HG03060 (cell line): ENCODE measurements around the gene CNTNAP5.
"Not testable (repeated sequence)": the region's sequence is repeated elsewhere in the genome, so short reads cannot be mapped to it uniquely, and the experiment has no call there.

Experiments
- ATAC-seq: cut with Tn5 transposase; IDR thresholded peaks from one replicate; pipeline ENCODE4 v1.9.1; 2021; ENCODE audit warnings: low read depth, moderate number of reproducible peaks; ENCODE audit not compliant: unreplicated experiment

Gene CNTNAP5

GRCh38 chr2:124395961-124396360, 370.9 kb downstream of the CNTNAP5 start:
- ATAC-seq = no peak

DNA sequence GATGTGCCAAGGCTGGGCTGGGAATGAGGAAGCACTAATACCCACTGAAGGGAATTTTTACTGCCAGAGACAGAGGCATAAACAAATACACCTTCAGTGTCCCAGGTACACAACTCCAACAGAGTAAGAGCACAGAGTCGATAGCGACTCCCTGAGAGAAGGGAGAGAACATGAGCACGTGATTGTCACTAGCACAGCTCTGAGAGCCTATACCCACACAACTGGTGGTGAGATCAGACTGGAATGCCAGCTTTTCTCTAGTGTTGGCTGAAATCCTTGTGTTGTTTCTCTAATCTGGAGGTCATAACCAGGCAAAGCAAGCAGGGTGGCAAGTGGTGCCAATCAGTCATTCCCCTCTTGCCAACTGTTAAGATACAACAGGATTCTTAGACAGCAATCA, 377.2 kb downstream of the CNTNAP5 start:
- no peak for ATAC-seq

DNA sequence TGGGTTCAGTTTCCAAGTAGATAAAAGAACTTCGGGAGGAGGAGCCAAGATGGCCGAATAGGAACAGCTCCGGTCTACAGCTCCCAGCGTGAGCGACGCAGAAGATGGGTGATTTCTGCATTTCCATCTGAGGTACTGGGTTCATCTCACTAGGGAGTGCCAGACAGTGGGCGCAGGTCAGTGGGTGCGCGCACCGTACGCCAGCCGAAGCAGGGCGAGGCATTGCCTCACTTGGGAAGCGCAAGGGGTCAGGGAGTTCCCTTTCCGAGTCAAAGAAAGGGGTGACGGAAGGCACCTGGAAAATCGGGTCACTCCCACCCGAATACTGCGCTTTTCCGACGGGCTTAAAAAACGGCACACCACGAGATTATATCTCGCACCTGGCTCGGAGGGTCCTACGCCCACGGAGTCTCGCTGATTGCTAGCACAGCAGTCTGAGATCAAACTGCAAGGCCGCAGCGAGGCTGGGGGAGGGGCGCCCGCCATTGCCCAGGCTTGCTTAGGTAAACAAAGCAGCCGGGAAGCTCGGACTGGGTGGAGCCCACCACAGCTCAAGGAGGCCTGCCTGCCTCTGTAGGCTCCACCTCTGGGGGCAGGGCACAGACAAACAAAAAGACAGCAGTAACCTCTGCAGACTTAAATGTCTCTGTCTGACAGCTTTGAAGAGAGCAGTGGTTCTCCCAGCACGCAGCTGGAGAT, 382.9 kb downstream of the CNTNAP5 start:
- not testable (repeated sequence) for ATAC-seq

DNA sequence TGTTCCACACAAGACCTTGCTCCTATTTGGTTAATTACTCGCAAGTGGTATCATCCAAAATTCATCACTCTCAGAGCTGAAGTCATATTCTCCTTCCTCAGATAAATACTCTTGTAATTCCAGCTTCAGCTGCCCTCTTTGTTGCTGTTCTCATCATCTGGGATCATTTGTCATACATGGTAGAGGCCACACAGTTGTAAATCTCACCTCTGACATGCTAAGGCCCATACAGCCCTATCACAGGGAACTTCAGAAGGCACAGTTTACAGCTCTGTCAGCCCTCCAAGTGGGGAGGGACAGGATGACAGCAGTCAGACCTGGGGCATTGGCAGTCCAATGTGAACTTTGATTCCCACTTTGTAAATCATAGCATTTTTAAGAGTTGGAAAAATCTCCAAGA, 399.0 kb downstream of the CNTNAP5 start:
- no peak for ATAC-seq

GRCh38 chr2:124426122-124426521, 401.0 kb downstream of the CNTNAP5 start:
- no peak for ATAC-seq

GRCh38 chr2:124426625-124427024, 401.5 kb downstream of the CNTNAP5 start:
- no peak for ATAC-seq

DNA sequence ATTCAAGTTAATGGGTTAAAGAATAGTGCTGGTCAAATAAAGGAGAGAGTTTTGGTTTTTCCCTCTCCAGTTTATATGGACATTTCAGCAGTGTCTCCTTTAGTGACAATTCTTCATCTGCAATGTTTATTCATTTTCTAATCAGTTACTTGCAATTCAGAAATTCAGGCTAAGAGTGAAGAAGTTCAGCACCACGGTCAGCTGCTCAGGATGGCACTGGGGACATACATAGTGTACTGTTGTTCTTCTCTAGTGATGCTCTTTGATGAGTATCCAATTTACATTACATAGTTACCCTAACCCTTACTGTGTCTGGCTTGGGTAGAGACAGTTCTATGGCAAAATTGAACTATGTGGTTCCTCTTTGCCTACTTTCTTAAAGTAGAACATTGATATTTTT, 412.7 kb downstream of the CNTNAP5 start:
- no peak for ATAC-seq

- no peak for ATAC-seq
Measured at GRCh38 chr2:124450481-124450880, 425.4 kb downstream of the CNTNAP5 start.

GRCh38 chr2:124476291-124476690, 451.2 kb downstream of the CNTNAP5 start:
- no peak for ATAC-seq

DNA sequence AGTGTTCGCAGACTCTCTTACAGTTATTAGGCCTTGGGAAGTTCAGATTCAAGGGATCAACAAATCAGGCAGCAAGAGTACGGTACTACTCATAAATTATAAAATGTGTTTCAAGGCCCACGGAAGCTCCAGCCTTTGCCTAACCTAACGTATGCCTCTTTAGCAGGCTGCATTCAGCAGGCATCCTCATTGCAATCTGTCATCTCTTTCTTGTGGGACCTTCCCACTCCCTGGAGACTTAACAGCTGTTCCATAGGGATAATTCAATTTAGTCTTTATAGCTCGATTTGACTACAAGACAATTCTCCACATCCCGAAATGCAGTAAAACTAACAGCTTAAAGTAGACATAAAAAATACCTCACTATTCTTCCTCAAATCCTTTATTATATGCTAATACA, 453.7 kb downstream of the CNTNAP5 start:
- no peak for ATAC-seq

GRCh38 chr2:124480958-124481357, 455.9 kb downstream of the CNTNAP5 start:
- ATAC-seq = no peak

DNA sequence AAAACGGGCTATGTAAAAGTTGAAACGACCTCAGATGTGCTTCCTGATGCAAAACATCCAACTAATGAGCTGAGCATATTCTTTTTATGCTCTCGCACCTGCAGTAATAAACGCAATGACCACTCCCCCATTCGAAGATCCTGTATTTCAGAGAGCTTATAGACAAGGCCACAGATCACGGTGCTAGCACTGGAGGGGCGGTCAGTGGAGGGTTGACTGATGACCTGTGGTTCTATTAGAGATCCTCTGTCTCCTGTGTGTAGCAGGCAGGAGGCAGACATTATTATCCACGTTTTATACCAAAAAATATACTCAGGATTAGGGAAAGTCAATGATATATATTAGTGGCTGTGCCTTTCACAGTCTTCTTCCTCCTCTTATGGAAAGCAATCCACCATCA, 457.0 kb downstream of the CNTNAP5 start:
- ATAC-seq = no peak

DNA sequence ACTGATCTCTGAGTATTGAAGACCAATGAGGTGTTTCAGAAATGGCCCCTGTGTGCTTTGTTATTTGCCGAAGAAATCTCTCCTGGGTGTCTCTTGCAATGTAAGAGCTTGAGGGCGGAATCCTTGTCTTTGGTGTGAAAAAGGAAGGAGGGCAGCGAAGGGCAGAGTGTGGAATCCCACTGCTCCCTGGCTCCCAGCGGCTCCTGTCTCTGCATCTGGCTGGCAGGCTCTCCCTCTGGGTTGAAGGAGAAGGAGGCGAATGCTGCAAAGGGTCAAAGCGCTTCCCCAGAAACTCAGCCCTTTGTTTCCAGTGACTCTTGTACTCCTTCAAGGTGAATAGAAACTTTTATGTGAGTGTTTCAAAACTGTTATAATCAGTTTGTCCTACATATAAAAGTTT, 457.5 kb downstream of the CNTNAP5 start:
- no peak for ATAC-seq

GRCh38 chr2:124485659-124486058, 460.6 kb downstream of the CNTNAP5 start:
- ATAC-seq = no peak

DNA sequence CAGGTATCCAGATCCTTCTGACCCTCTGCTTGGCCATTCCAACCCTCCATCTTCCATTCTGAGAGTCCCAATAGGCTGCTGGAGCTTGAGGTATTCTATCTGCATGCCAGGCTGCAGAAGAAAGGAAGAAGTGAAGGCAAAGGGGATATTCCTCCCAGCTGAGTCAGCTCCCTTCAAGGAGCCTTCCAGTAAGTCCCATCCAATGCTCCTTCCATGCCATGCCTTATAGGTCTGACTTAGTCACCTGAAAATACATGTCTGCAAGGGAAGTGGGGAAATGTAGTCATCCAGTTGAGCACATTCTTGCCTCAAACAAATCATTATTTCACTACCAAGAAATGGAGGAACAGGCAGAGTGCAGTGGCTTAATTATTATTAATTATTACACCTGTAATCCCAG, 464.6 kb downstream of the CNTNAP5 start:
- no peak for ATAC-seq

DNA sequence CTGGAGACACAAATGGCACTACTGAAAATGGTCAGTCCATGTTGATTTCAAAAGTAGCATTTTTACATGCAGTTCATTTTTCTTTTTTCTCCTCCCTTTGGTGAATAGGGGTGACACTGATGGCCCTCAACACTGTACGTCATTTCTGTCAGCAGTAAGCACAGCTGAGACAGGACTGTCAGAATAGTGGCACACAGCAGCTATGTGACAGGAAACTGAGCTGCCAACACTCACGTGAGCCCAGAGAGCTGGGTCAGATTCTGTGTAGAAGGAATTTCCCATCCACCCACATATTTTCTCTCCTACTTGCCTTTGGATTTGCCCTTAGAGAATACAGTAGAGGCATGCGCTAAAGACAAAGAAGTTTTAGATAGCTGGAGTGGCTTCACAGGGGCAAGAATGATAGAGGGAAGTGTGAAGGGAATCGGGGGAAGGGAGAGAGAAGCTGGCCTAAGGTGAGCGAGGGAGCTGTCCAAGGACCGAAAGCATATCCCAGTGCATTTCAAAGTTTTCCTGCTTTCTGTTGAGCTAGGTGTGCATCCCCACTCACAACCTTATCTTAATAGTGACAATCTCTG, 476.6 kb downstream of the CNTNAP5 start:
- no peak for ATAC-seq

- no peak for ATAC-seq
Measured at GRCh38 chr2:124514236-124514635, 489.1 kb downstream of the CNTNAP5 start.

- no peak for ATAC-seq
Measured at GRCh38 chr2:124520953-124521352, 495.9 kb downstream of the CNTNAP5 start.

GRCh38 chr2:124523096-124523495, 498.0 kb downstream of the CNTNAP5 start:
- no peak for ATAC-seq

- ATAC-seq = no peak
Measured at GRCh38 chr2:124524155-124524915, 499.2 kb downstream of the CNTNAP5 start.

- no peak for ATAC-seq
Measured at GRCh38 chr2:124526221-124526620, 501.1 kb downstream of the CNTNAP5 start.

GRCh38 chr2:124530203-124530602, 505.1 kb downstream of the CNTNAP5 start:
- no peak for ATAC-seq
